HG02870 (cell line): ENCODE measurements around the gene KRTAP10-6.
"Not testable (repeated sequence)": the region's sequence is repeated elsewhere in the genome, so short reads cannot be mapped to it uniquely, and the experiment has no call there.

ENCODE experiments used
- ATAC-seq: cut with Tn5 transposase; IDR thresholded peaks from one replicate; pipeline ENCODE4 v1.9.1; 2021; ENCODE audit warnings: mild to moderate bottlenecking, moderate library complexity; ENCODE audit not compliant: unreplicated experiment

The KRTAP10-6 gene, protein sequence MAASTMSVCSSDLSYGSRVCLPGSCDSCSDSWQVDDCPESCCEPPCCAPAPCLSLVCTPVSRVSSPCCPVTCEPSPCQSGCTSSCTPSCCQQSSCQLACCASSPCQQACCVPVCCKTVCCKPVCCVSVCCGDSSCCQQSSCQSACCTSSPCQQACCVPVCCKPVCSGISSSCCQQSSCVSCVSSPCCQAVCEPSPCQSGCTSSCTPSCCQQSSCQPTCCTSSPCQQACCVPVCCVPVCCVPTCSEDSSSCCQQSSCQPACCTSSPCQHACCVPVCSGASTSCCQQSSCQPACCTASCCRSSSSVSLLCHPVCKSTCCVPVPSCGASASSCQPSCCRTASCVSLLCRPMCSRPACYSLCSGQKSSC

DNA sequence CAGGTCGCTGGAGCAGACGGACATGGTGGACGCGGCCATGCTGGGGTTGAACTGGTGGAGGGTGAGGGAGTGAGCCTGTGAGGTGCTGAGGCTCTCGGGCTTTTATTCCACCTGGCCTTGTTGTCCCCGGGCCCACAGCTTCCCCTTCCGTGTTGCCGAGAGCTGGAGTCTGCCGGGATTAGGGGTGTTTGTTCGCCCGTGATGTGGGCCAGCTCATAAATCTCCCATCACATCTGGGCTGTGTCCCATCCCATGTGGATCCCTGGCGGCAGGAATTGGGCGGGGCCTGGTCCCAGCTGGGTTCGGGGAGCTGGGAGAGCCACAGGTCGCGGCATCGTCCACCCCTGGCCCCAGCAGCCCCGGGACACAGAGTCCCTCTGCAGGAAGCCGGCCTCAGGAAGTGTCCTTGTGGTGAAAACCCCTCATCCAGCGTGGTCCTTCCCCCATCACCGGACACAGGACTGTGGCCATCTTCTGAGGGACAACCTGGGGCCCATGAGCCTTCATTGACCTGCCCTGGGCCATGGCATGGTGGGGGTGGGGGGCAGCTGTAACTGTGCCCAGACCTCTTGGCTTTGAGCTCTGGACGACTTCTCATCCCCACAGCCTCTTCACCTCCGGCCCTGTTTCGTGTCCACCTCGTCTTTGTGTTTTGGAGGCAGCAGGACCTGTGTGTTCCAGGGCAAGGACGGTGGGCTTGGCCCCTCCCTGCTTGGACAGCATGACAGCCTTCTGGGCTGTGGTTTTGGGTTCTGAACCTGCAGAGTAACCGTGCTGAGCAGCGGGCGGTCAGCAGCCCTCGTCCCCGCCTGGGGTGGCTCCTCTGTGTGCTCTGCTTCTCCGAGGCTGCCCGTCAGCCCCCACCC, at the start of gene KRTAP10-6:
KRTAP10-6 (minus strand) TSS at position 60 of the 866 bp plus-strand sequence; CDS start at position 39, 21 bp downstream.
- no peak for ATAC-seq

DNA sequence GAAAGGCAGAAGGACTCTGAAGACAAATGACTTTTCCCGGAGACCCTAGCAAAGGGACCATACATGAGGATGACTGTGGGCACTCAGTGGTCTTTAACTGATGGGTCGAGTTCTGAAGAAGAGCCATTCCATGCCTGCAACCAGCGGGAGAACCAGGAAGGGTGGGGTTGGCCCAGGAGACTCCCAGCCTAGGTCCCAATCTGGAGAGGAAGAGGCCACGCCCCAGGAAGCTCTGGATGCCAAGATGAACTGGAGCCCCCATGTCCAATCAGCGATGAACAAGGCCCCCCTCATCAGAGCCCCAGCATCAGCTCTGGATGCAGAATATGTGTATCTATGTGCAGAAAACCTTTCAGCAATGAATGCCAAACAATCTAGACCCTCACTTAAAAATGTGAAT, 48.5 kb upstream of the KRTAP10-6 start:
- no peak for ATAC-seq

DNA sequence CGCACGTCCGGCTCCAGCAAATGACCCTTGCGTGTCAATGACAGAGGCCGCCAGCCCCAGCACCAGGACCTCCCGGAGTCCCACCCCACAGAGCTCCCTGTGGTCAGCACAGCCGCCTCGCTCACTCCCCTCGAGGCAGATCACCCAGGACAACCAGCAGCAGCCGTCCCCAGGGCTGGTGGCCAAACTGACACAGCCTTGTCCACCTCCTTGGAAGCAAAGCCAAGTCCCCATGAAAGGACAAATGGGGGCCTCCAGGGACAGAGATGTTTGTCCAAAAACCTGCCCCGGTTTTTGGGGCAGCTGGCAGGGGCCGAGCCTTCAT, 47.0 kb upstream of the KRTAP10-6 start:
- ATAC-seq: no peak

DNA sequence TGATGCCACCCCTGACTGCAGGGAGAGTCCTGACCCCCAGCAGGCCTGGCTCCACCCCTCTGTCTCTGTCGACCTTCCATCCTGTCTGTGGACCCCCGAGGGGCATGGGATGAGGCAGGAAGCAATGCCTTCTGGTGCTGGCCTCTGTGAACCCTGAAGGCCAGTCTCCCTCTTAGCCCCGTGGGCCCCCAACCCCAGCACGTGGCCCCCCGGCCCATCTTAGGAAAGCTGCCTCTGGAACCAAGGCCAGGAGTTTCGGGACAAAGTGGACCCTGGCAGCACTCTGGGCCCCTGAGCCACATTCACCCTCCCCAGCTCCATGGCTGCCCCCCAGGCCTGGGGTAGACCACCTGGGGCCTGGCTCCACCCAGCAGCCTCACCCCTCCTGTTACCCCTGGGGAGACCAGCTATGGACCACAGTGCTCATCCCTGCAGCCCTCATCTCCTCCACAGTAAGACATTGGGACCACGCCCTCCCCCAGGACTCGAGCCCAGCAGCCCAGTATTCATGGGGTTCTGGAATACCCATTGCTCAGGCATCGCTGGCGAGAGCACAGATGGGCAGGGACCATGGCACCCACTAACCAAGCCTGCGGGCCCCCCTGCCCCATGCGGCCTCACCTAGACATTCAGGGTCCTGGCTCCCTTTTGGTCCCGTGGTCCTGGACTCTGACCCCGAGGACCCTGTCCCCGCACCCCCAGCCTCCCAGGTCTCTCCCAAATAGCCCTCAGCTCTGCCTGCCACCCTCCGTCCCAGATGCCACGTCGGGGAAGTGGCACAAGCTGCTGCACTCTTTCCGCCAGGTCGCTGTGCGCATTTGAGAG, 46.4 kb upstream of the KRTAP10-6 start:
- not testable (repeated sequence) for ATAC-seq

DNA sequence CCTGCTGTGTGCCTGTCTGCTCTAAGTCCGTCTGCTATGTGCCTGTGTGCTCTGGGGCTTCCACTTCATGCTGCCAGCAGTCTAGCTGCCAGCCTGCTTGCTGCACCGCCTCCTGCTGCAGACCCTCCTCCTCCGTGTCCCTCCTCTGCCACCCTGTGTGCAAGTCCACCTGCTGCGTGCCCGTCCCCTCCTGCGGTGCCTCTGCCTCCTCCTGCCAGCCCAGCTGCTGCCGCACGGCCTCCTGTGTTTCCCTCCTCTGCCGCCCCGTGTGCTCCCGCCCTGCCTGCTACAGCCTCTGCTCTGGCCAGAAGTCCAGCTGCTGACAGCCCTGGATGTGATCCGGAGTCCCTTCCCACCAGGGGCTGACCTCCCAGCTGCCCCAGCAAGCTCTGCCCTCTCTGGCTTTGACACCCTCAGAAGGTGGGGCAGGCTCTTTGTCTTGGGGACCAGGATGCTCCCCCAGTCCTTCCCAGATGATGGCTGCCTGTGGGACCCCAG, 45.6 kb upstream of the KRTAP10-6 start:
- ATAC-seq: not testable (repeated sequence)

DNA sequence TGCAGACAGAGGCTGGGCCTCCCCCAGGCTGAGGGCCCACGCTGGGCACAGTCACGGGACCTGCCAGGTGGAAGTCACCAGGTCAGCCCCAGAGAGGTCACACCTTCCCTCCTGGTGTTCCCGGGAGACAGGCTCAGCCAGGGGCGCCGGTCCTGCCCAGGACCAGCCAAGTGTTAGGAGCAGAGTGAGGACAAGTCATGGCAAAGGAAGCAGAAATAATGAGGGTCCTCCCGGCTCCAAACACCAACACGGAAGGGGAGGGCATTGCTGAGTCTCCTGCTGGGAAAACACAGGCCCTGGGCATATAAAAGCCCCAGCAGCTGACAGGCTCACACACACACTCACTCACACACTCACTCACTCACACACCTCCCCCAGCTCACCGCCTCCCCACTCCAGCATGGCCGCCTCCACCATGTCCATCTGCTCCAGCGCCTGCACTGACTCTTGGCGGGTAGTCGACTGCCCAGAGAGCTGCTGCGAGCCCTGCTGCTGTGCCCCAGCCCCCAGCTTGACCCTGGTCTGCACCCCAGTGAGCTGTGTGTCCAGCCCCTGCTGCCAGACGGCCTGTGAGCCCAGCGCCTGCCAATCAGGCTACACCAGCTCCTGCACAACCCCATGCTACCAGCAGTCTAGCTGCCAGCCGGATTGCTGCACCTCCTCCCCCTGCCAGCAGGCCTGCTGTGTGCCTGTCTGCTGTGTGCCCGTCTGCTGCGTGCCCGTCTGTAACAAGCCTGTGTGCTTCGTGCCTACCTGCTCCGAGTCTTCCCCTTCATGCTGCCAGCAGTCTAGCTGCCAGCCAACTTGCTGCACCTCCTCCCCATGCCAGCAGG, 44.9 kb upstream of the KRTAP10-6 start, which contains the start of gene KRTAP10-10:
KRTAP10-10 (plus strand) TSS at position 339 of the 833 bp plus-strand sequence; CDS start at position 401, 62 bp downstream.
- ATAC-seq: no peak

DNA sequence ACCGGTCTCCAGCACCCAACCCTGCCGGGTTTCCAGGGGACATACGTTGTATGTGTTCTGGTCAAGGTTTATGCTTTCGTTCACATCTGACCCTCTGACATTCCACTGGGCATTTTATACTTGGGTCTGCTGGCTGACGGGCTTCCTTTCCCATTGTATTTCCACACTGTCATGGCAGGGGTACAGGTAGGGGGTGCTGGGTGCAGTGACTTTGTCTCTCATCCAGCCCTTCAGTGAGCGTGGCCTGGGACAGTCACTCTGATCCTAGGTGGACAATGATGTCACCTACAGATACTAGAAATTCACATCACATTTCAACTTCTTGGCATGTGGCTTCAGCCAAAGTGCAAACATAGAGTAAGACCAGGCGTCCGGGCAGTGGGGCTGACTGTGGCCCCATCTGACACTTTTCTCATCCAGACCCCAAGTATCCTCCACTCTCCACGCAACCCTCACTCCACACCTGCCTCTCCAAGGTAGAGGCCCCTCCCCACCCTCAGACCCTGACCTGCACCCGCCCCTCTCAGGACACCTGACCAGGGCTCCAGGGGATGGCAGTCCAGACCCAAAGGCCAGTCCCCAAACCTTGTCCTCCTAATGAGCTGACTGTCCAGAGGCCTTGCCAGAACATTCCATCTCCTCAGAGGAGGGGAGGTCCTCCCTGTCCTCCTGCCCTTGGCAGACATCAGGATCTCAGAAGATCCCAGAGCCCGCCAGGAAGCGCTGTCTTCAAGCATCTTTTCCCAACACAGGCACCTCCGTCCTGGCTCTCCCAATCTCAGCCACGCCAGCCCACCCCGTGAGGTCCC, 44.1 kb upstream of the KRTAP10-6 start:
- ATAC-seq: no peak

DNA sequence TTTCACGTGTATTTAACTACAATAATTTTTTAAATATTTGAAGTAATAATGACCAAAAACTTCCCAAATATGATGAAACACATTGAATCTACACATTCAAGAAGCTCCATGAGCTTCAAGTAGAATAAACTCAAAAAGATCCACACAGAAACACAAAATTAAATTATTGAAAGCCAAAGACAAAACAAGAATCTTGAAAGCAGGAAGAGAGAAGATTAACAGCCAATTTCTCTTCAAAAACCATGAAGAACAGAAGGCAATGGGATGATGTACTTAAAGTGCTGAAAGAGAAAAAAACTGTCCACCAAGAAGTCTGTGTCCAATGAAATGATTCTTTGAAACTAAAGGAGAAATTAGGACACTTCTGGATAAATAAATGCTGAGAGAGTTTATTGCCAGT, 39.8 kb upstream of the KRTAP10-6 start:
- ATAC-seq: no peak

DNA sequence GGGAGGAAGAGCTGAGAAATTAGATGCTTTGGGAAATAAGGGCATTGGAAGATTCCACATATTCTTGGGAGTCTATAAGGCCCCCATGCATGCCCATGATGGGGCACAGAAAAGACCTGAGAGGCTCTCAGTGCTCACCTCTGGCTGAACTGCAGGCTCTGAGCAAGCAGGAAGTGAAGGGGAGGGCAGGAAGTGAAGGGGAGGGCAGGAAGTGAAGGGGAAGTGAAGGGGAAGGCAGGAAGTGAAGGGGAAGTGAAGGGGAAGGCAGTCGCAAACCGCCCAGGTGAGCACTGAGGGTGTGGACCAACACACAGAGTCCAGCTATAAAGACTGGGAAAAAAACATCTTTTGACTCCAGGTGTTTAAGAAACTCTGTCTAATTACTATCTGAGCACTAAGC, 38.1 kb upstream of the KRTAP10-6 start:
- no peak for ATAC-seq

DNA sequence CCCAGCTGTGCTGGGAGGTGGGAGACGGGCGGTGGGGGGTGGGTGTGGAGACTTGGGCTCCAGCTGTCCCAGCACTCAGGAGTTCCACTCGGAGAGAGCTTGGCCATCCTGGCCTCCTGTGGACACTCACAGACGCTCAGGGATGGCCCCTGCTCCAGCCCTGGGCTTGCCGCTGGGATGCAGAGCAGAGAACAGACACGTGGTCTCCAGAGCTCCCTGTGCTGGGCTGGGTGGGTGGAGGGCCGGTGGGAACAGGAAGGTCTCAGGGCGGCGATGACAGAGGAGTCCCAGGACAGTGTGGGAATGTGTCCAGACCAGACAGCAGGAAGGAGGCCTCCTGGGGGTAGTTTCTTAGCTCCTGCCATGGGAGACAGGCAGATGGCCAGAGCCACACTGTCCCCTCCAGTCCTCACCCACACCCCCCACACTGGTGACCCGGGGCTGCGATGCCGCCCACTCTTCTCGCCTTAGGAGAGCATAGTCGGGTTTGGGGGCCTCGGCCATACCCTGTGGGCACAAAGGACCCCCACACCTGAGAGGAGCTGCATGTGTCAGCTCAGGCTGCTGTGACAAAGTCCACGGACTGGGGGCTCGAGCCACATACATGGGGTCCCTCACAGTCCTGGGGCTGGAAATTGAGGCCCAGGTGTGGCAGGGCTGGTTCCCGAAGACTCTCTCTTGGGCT, 36.5 kb upstream of the KRTAP10-6 start:
- no peak for ATAC-seq

DNA sequence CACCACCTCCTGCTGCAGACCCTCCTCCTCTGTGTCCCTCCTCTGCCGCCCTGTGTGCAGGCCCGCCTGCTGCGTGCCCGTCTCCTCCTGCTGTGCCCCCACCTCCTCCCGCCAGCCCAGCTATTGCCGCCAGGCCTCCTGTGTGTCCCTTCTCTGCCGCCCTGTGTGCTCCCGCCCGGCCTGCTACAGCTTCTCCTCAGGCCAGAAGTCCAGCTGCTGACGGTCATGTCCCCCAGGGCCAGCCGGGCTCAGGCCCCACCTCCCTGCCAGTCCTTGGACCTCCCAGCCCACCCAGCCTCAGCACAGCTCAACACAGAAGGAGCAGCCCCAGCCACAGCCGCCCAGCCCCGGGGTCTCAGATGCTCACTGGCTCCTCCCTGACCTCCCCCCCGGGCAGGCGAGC, 35.5 kb upstream of the KRTAP10-6 start:
- not testable (repeated sequence) for ATAC-seq

DNA sequence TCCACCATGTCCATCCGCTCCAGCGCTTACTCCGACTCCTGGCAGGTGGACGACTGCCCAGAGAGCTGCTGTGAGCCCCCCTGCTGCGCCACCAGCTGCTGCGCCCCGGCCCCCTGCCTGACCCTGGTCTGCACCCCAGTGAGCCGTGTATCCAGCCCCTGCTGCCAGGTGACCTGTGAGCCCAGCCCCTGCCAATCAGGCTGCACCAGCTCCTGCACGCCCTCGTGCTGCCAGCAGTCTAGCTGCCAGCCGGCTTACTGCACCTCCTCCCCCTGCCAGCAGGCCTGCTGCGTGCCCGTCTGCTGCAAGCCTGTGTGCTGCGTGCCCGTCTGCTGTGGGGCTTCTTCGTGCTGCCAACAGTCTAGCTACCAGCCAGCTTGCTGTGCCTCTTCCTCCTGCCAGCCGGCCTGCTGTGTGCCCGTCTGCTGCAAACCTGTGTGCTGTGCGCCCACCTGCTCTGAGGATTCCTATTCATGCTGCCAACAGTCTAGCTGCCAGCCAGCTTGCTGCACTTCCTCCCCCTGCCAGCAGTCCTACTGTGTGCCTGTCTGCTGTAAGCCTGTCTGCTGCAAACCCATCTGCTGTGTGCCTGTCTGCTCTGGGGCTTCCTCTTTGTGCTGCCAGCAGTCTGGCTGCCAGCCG, 35.0 kb upstream of the KRTAP10-6 start:
- not testable (repeated sequence) for ATAC-seq

DNA sequence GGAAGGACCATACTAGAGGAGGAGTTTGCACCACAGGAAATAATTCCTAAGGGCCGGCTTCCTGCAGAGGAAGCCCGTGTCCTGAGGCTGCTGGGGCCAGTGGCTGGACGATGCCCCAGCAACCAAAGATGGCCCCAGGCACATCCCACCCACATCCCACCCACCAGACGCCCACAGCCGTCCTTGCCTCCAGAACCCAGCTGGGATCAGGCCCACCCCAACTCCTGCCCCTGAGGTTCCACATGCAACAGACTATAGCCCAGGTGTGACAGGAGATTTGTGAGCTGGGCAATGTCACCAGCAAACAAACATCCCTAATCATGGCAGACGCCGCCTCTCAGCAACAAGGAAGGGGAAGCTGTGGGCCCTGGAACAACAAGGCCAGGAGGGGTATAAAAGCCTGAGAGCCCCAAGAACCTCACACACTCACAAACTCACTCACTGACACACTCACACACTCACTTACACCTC, 34.4 kb upstream of the KRTAP10-6 start, which contains the start of gene KRTAP10-9:
KRTAP10-9 (plus strand) TSS at position 421 of the 471 bp plus-strand sequence. CDS start 79 bp downstream, outside the sequence.
- ATAC-seq: no peak

DNA sequence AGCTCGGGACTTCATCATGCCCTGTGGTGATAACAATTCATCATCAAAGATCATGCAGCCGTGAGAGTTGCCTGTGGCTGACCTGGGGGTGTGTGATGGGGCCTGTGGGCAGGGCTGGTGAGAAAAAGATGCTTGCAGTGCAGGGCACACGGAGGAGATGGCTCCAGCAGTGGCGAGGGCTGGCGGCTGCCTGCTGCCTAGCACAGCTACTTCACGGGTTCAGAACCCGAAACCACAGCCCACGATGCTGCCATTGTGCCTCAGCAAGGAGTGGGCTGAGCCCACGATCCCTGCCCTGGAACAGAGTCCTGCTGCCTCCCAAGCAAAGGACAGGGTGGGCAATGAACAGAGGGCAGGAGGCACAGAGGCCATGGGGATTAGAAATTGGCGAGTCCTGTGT, 34.0 kb upstream of the KRTAP10-6 start:
- ATAC-seq: no peak

DNA sequence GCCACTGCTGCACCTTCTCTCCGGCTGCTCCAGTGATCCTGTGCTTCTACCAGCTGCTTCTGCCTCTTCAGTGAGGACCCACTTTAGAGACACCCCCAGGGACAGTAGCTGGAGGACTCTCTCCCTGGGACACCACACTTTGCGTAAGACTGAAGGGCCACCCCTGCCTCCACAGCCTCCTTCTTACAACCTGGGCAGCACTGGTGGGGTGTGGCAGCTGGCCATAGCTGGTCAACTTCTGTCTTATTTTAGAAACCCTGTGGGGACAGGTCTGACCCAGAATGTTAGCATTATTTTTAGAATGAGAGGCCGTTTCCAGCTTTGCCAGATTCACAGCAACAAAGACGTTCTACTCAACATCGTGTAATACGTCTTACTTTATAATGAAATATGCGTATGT, 33.5 kb upstream of the KRTAP10-6 start:
- ATAC-seq: no peak

DNA sequence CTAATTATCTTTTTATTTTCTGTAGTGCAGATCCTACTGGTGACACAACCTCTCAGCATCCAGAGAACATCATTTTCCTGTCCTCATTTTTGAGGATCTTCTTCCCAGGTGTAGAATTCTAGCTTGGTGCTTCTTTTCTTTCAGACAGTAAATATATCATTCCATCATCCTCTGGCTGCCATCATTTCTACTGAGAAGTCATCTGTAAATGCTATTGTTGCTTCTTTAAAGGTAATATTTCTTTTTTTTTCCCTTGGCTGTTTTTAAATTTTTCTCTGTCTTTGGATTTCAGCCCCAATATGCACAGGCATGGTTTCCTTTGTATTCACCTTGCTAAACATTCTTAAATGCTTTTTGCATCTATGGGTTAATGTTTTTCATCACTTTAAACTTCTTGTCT, 31.3 kb upstream of the KRTAP10-6 start:
- ATAC-seq: no peak

DNA sequence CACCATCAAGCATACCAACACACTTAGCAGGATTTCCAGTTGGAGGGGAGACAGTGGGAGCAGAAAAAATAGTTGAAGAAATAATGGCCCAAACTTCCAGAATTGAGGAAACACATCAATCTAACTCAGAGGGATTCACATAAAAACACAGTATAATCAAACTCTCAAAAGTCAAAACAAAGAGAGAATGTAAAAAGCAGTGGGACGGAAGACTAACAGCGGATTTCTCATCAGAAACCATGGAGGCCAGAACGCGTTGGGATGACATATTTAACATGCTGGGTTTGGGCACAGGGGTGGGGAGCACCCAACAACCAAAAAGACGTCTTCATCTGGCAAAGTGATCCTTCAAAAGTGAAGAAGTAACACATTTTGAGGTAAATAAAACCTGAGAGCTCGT, 27.6 kb upstream of the KRTAP10-6 start:
- ATAC-seq: no peak

DNA sequence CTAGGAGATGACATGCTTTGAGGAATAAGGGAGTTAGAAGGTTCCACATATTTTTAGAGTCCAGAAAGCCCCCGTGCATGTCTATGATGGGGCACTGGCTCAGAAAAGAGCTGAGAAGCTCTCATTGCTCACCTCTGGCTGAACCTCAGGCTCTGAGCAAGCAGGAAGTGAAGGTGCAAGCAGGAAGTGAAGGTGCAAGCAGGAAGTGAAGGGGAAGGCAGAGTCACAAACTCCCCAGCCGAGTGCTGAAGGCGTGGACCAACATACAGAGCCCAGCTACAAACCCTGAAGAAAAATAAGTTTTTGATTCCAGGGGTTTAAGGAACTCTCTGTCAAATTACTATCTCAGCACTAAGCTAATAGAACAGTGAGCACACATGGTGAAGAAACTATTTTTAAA, 26.6 kb upstream of the KRTAP10-6 start:
- ATAC-seq: no peak
